ENCODE measurements around the gene CYTH1. TPM values are rescaled to one million over a fixed set of nuclear protein-coding genes. Genes with fewer than 3 reads are reported as not detected.

Gene CYTH1
- total RNA-seq, 1 donor from 2014 or later: 80.8 TPM

GRCh38 chr17:78825696-78826095 is 43.6 kb upstream of the CYTH1 start:
- no peak overlapping the region for H3K4me3 Mint-ChIP-seq (ENCODE audit: unreplicated experiment)
- H3K36me3 Mint-ChIP-seq (ENCODE audit: low read depth): peaks cover 42% of the 10 kb centered on the region
- H3K4me1 Mint-ChIP-seq (ENCODE audit: low read depth): peaks cover 32% of the 10 kb centered on the region
- DNase-seq (ENCODE audit: low spot score): no peak
- TF ChIP-seq, protein P1, sequence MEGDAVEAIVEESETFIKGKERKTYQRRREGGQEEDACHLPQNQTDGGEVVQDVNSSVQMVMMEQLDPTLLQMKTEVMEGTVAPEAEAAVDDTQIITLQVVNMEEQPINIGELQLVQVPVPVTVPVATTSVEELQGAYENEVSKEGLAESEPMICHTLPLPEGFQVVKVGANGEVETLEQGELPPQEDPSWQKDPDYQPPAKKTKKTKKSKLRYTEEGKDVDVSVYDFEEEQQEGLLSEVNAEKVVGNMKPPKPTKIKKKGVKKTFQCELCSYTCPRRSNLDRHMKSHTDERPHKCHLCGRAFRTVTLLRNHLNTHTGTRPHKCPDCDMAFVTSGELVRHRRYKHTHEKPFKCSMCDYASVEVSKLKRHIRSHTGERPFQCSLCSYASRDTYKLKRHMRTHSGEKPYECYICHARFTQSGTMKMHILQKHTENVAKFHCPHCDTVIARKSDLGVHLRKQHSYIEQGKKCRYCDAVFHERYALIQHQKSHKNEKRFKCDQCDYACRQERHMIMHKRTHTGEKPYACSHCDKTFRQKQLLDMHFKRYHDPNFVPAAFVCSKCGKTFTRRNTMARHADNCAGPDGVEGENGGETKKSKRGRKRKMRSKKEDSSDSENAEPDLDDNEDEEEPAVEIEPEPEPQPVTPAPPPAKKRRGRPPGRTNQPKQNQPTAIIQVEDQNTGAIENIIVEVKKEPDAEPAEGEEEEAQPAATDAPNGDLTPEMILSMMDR (IDR thresholded peaks at IDR 0.05): no peak
- no peaks in the 10 kb centered on the region for H3K27me3 Mint-ChIP-seq (ENCODE audit: low read depth)
- H3K9me3 Mint-ChIP-seq (ENCODE audit: low read depth): no peaks in the 10 kb centered on the region
- peak overlapping the region; percentile 91 for H3K27ac Mint-ChIP-seq (ENCODE audit: unreplicated experiment)

- no peaks in the 10 kb centered on the region for H3K9me3 Mint-ChIP-seq (ENCODE audit: low read depth)
- DNase-seq (ENCODE audit: low spot score): no peak
- TF ChIP-seq, protein P1 (IDR thresholded peaks at IDR 0.05): no peak
- H3K27ac Mint-ChIP-seq (ENCODE audit: unreplicated experiment): no peak overlapping the region
- no peak overlapping the region for H3K4me3 Mint-ChIP-seq (ENCODE audit: unreplicated experiment)
- H3K27me3 Mint-ChIP-seq (ENCODE audit: low read depth): no peaks in the 10 kb centered on the region
- peaks cover 42% of the 10 kb centered on the region for H3K36me3 Mint-ChIP-seq (ENCODE audit: low read depth)
- peaks cover 32% of the 10 kb centered on the region for H3K4me1 Mint-ChIP-seq (ENCODE audit: low read depth)
Observed at GRCh38 chr17:78824240-78824639, 42.2 kb upstream of the CYTH1 start.

DNA sequence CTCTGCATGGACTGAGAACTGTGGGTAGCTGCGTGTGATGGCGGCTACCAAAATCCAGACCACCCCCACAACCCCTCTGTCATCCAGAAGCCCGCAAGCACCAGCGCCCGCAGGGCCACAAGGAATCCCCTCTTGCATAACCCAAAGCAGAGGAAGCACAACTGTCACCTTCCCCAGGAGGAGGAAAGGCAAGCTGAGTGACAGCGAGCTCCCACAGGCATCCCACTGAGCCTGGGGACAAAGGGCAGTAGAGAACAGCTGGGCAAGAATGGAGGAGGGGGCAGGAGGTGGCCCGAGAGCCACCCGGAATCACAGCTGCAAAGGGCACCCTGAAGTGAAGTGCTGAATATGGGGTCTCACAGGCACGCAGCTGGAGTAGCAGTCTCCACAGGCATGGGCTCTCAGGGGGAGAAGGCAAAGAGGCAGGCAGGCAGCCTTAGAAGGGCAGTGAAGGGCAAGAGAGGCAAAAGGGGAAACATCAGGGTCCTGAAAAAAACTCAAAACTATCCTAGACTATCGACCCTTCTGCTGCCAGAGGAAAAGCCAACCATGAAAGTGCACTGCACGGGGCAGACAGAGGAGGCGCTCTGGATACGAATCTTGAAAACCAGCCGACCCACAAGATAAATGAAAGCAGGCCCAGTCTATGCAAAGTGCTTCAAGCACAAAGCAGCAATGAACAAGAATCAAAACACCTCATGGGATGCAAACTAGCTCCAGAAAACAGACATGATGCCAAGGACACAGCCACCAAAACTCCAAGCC is 41.4 kb upstream of the CYTH1 start:
- Mint-ChIP-seq H3K27ac (ENCODE audit: unreplicated experiment) (peak overlapping the region; percentile 97), H3K9me3 (ENCODE audit: low read depth) (no peaks in the 10 kb centered on the region), H3K27me3 (ENCODE audit: low read depth) (no peaks in the 10 kb centered on the region), H3K4me3 (ENCODE audit: unreplicated experiment) (no peak overlapping the region), H3K4me1 (ENCODE audit: low read depth) (peaks cover 32% of the 10 kb centered on the region), H3K36me3 (ENCODE audit: low read depth) (peaks cover 47% of the 10 kb centered on the region)
- DNase-seq (ENCODE audit: low spot score): peak; percentile 4
- TF ChIP-seq, protein P1 (IDR thresholded peaks at IDR 0.05): peak; percentile 57

- TF ChIP-seq, protein P1 (IDR thresholded peaks at IDR 0.05): no peak
- Mint-ChIP-seq H3K4me3 (ENCODE audit: unreplicated experiment) (peak overlapping the region; percentile 60), H3K27ac (ENCODE audit: unreplicated experiment) (peak overlapping the region; percentile 97), H3K36me3 (ENCODE audit: low read depth) (peaks cover 44% of the 10 kb centered on the region), H3K4me1 (ENCODE audit: low read depth) (peaks cover 32% of the 10 kb centered on the region), H3K9me3 (ENCODE audit: low read depth) (no peaks in the 10 kb centered on the region), H3K27me3 (ENCODE audit: low read depth) (no peaks in the 10 kb centered on the region)
- DNase-seq (ENCODE audit: low spot score): no peak
Observed at GRCh38 chr17:78822552-78822951, 40.5 kb upstream of the CYTH1 start.

GRCh38 chr17:78821961-78822360 is 39.9 kb upstream of the CYTH1 start:
- peak overlapping the region; percentile 97 for H3K27ac Mint-ChIP-seq (ENCODE audit: unreplicated experiment)
- H3K4me1 Mint-ChIP-seq (ENCODE audit: low read depth): peaks cover 30% of the 10 kb centered on the region
- H3K36me3 Mint-ChIP-seq (ENCODE audit: low read depth): peaks cover 46% of the 10 kb centered on the region
- H3K9me3 Mint-ChIP-seq (ENCODE audit: low read depth): no peaks in the 10 kb centered on the region
- TF ChIP-seq, protein P1 (IDR thresholded peaks at IDR 0.05): no peak
- H3K27me3 Mint-ChIP-seq (ENCODE audit: low read depth): no peaks in the 10 kb centered on the region
- H3K4me3 Mint-ChIP-seq (ENCODE audit: unreplicated experiment): no peak overlapping the region
- DNase-seq (ENCODE audit: low spot score): peak; percentile 75
